GM12872 (cell line): ENCODE data around the gene NOA1.

Experiments
- TF ChIP-seq, protein P1 (sequence below): IDR thresholded peaks from 3 replicates; pipeline ENCODE4 v1.5.1; 2011; ENCODE audit warnings: low read depth, mild to moderate bottlenecking, low read length, moderate library complexity; ENCODE audit not compliant: insufficient read depth

Gene NOA1

GRCh38 chr4:56958111-56958517 lies 19.3 kb downstream of the NOA1 start:
- TF ChIP-seq, protein P1, sequence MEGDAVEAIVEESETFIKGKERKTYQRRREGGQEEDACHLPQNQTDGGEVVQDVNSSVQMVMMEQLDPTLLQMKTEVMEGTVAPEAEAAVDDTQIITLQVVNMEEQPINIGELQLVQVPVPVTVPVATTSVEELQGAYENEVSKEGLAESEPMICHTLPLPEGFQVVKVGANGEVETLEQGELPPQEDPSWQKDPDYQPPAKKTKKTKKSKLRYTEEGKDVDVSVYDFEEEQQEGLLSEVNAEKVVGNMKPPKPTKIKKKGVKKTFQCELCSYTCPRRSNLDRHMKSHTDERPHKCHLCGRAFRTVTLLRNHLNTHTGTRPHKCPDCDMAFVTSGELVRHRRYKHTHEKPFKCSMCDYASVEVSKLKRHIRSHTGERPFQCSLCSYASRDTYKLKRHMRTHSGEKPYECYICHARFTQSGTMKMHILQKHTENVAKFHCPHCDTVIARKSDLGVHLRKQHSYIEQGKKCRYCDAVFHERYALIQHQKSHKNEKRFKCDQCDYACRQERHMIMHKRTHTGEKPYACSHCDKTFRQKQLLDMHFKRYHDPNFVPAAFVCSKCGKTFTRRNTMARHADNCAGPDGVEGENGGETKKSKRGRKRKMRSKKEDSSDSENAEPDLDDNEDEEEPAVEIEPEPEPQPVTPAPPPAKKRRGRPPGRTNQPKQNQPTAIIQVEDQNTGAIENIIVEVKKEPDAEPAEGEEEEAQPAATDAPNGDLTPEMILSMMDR, result no peak

DNA sequence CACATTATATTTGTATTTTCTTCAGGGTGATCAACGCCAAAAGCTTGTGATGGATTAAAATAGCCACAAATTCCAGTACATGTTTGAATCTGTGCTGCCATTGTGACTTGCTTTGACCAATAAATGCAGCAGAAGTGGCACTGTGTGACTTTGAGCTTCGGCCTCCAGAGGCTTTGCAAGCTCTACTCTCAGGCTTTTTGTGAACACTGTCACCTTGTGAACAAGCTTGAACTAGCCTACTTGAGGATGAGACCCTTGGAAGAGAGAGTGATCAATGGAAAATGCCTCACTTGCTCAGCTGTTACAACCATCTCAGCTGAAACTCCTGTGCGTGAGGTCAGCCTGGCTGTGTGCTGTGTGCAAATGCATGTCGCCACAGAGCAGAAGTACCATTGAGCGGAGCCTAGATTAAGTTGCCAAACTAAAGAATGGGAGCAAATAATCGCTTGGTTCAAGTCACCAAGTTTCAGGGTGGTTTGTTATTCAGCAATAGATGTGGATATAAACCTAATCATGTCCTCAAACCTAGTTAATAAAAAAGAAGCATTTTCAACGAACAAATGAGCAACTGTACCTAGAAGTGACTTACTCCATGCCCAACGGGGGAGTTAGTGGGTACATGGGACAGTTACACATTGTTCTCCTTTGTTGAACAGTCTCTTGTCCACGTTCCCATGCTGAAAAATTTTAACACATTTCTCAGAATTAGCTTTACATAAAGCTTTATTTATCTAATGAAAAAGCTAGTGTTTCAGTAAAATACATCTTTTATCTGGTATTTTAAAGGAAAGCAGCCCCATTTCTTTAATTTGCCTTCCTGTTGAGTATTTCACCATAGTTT lies 23.5 kb downstream of the NOA1 start:
- TF ChIP-seq, protein P1, result no peak

GRCh38 chr4:56941403-56941802 lies 36.0 kb downstream of the NOA1 start:
- TF ChIP-seq, protein P1, result no peak

DNA sequence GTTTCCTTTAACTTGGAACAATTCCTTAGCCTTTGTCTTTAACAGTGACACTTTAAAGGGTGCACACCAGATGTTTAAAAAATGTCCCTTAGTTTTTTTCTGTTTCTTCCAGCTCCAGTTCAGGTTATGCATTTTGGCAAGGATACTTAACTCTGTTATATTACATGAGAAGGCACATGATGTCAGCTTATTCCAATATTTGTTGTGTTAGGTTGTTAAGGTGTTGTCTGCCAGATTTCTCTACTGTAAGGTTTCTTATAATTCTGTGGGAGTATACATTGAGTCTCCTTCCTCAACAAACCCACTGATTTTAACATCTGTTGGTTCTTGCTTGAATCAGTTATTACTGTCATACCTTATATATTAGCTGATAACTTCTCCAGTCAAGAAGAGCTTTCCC lies 36.4 kb downstream of the NOA1 start:
- TF ChIP-seq, protein P1, result no peak

DNA sequence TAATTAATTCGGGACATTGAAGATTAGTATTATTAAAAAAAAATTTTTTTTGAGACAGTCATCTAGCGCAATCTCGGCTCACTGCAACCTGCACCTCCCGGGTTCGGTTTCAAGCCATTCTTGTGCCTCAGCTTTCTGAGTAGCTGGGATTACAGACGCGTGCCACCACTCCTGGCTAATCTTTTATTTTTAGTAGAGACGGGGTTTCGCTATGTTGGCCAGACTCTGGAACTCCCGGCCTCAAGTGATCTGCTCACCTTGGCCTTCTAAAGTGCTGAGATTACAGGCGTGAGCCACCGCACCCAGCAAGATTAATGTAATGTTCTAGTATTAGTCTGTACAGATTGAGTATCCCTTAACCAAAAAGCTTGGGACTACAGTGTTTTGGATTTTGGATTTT lies 37.0 kb downstream of the NOA1 start:
- TF ChIP-seq, protein P1, result no peak

- TF ChIP-seq, protein P1, result no peak
Measured at GRCh38 chr4:56937262-56937661, 40.1 kb downstream of the NOA1 start.

DNA sequence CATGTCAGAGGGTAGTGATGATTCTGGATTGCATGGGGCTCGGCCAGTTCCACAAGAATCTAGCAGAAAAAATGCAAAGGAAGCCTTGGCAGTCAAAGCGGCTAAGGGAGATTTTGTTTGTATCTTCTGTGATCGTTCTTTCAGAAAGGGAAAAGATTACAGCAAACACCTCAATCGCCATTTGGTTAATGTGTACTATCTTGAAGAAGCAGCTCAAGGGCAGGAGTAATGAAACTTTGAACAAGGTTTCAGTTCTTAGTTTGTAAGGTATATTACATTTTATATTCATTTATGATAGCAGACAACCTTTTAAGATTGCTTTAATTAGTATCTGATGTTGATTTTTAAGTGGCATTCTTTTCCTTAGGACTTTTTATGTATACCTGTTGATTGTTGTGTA lies 45.5 kb downstream of the NOA1 start:
- TF ChIP-seq, protein P1, result no peak

DNA sequence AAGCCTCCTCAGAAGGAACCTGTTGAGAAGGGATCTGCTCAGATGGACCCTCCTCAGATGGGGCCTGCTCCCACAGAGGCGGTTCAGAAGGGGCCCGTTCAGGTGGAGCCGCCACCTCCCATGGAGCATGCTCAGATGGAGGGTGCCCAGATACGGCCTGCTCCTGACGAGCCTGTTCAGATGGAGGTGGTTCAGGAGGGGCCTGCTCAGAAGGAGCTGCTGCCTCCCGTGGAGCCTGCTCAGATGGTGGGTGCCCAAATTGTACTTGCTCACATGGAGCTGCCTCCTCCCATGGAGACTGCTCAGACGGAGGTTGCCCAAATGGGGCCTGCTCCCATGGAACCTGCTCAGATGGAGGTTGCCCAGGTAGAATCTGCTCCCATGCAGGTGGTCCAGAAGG lies 46.8 kb downstream of the NOA1 start:
- TF ChIP-seq, protein P1, result no peak
